Measurements from ENCODE around the gene FOXR1. TPM values are rescaled to one million over a fixed set of nuclear protein-coding genes. Genes with fewer than 3 reads are reported as not detected.
A peak's percentile ranks its signal among the peaks of the same experiment; 100 is the strongest.

The FOXR1 gene
- total and polyA plus RNA-seq, 2 donors from 2014 or later = not detected

DNA sequence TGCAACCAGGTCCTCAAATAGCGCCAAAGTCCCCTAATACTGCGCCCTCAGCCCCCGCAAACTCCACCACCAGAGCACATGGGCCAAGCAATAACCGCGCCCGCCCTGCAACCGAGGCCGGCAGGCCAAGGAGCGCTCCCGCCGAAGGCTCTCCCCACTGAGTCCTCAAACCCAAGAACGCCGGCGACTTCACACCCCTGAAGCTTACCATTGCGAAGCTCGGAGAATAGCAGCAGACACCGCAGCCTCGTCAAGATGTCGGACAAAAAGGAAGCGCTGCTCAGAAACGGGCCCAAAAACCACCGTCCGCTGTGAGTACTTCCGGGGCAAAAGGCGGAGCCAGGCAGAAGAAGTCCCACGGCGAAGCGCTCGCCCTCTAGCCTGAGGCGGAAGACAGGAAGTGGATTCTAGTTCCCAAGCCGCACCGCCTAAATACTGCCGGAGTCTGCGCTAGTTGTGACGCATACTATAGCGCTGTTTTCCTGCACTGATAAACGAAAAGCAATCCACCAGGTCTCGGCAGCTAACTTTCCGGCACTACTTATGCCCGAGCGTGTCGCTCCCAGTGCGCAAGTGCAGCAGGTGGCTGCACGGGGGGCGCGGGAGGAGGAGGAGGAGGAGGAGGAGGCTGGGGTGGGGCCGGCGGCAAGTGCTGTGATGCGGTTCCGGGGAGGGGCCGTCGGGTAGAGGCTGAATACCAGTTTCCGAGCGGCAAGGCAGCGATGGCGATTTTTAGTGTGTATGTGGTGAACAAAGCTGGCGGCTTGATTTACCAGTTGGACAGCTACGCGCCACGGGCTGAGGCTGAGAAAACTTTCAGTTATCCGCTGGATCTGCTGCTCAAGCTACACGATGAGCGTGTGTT, 46.7 kb downstream of the FOXR1 start, which contains the start of the genes RPS25 and TRAPPC4:
Gene RPS25, minus strand, starts transcription at position 270 of the 865 bp plus-strand sequence. Its CDS starts 59 bp downstream, at position 211.
Gene TRAPPC4, plus strand, starts transcription at position 693 of the 865 bp plus-strand sequence. Its CDS starts 30 bp downstream, at position 723.
- peak; percentile 96 to 99 (median 98) for DNase-seq
- Histone ChIP-seq H3K9me3 (ENCODE audit: control insufficient read depth in 2 of 3, insufficient read depth in 1 of 3, low read length in 3 of 3) (no peaks in the 10 kb centered on the region), H3K4me1 (ENCODE audit: control insufficient read depth in 2 of 3, insufficient read depth in 2 of 3, low read depth in 1 of 3, low read length in 3 of 3) (peaks cover 0 to 22% (median 20%) of the 10 kb centered on the region in 3 donors), H3K9ac (ENCODE audit: low read length in 3 of 3) (peak within 1 kb of the TSS; percentile 80 to 99 (median 86)), H3K27ac (ENCODE audit: low read depth in 2 of 2, low read length in 2 of 2) (peak within 1 kb of the TSS; percentile 94), H3K36me3 (ENCODE audit: control insufficient read depth in 2 of 3, insufficient read depth in 3 of 3, low read length in 3 of 3) (peaks cover 10 to 28% (median 15%) of the 10 kb centered on the region in 3 donors), H3K4me3 (ENCODE audit: low read length in 3 of 3) (peak within 1 kb of the TSS; percentile 84 to 99 (median 98)), H3K27me3 (ENCODE audit: control insufficient read depth, insufficient read depth, low read length) (no peaks in the 10 kb centered on the region)
- no peak for FAIRE-seq
- intact Hi-C loops (cut with DNase I) = no loop called here
- TF ChIP-seq, protein P1, sequence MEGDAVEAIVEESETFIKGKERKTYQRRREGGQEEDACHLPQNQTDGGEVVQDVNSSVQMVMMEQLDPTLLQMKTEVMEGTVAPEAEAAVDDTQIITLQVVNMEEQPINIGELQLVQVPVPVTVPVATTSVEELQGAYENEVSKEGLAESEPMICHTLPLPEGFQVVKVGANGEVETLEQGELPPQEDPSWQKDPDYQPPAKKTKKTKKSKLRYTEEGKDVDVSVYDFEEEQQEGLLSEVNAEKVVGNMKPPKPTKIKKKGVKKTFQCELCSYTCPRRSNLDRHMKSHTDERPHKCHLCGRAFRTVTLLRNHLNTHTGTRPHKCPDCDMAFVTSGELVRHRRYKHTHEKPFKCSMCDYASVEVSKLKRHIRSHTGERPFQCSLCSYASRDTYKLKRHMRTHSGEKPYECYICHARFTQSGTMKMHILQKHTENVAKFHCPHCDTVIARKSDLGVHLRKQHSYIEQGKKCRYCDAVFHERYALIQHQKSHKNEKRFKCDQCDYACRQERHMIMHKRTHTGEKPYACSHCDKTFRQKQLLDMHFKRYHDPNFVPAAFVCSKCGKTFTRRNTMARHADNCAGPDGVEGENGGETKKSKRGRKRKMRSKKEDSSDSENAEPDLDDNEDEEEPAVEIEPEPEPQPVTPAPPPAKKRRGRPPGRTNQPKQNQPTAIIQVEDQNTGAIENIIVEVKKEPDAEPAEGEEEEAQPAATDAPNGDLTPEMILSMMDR (IDR thresholded peaks at IDR 0.05; ENCODE audit: borderline replicate concordance, extremely low read depth, insufficient read depth) = no peak

DNA sequence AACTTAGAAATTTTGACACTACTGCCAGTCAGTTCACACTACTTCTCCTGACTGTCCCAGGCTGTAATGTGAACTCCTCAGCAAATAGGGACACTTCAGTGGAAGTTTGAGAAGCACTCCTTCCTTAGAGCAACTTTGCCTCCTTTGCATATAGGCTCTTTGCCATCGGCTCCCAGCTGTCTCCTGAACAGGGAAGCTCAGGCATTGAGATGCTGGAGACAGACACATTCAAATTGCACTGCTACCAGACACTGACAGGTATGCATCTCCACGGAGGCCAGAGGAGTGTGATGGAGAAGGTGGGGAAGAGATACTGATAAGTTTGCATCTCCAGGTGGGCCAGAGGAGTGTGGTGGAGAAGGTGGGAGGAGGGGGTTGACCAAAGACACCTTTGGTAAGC, 48.4 kb downstream of the FOXR1 start:
- Histone ChIP-seq H3K36me3 (ENCODE audit: control insufficient read depth in 2 of 3, insufficient read depth in 3 of 3, low read length in 3 of 3) (peaks cover 9 to 42% (median 22%) of the 10 kb centered on the region in 3 donors), H3K4me1 (ENCODE audit: control insufficient read depth in 2 of 3, insufficient read depth in 2 of 3, low read depth in 1 of 3, low read length in 3 of 3) (peaks cover 0 to 38% (median 37%) of the 10 kb centered on the region in 3 donors), H3K9me3 (ENCODE audit: control insufficient read depth in 2 of 3, insufficient read depth in 1 of 3, low read length in 3 of 3) (no peaks in the 10 kb centered on the region), H3K9ac (ENCODE audit: low read length in 3 of 3) (peak overlapping the region in 1 of 3 donors; percentile 80), H3K4me3 (ENCODE audit: low read length in 3 of 3) (peak overlapping the region; percentile 1 to 84 (median 56)), H3K27ac (ENCODE audit: low read depth in 2 of 2, low read length in 2 of 2) (no peak overlapping the region), H3K27me3 (ENCODE audit: control insufficient read depth, insufficient read depth, low read length) (no peaks in the 10 kb centered on the region)
- TF ChIP-seq, protein P1 (IDR thresholded peaks at IDR 0.05; ENCODE audit: borderline replicate concordance, extremely low read depth, insufficient read depth) = no peak
- no peak for FAIRE-seq
- intact Hi-C loops (cut with DNase I) = no loop called here
- no peak for DNase-seq

DNA sequence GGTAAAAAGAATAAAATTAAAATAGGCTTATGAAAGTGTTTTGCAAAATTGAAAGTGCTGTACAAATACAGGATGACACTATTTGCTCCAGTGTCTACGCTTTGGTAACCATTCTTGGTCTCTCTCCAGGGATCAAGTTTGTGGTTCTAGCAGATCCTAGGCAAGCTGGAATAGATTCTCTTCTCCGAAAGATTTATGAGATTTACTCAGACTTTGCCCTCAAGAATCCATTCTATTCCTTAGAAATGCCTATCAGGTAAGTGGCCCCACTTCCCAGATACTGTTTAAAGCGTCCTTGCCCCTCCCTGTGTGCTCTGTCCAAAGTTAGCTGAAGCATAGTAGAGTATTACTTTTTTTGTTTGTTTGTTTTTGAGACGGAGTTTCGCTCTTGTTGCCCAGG, 50.1 kb downstream of the FOXR1 start:
- TF ChIP-seq, protein P1 (IDR thresholded peaks at IDR 0.05; ENCODE audit: borderline replicate concordance, extremely low read depth, insufficient read depth) = no peak
- Histone ChIP-seq H3K27ac (ENCODE audit: low read depth in 2 of 2, low read length in 2 of 2) (no peak overlapping the region), H3K9ac (ENCODE audit: low read length in 3 of 3) (no peak overlapping the region), H3K36me3 (ENCODE audit: control insufficient read depth in 2 of 3, insufficient read depth in 3 of 3, low read length in 3 of 3) (peaks cover 9 to 37% (median 23%) of the 10 kb centered on the region in 3 donors), H3K4me1 (ENCODE audit: control insufficient read depth in 2 of 3, insufficient read depth in 2 of 3, low read depth in 1 of 3, low read length in 3 of 3) (peaks cover 0 to 47% (median 37%) of the 10 kb centered on the region in 3 donors), H3K4me3 (ENCODE audit: low read length in 3 of 3) (no peak overlapping the region), H3K9me3 (ENCODE audit: control insufficient read depth in 2 of 3, insufficient read depth in 1 of 3, low read length in 3 of 3) (no peaks in the 10 kb centered on the region), H3K27me3 (ENCODE audit: control insufficient read depth, insufficient read depth, low read length) (no peaks in the 10 kb centered on the region)
- FAIRE-seq (no peak), DNase-seq (no peak)
- intact Hi-C loops (cut with DNase I) = no loop called here
